ENCODE measurements around the gene ZNF304.

Gene ZNF304

DNA sequence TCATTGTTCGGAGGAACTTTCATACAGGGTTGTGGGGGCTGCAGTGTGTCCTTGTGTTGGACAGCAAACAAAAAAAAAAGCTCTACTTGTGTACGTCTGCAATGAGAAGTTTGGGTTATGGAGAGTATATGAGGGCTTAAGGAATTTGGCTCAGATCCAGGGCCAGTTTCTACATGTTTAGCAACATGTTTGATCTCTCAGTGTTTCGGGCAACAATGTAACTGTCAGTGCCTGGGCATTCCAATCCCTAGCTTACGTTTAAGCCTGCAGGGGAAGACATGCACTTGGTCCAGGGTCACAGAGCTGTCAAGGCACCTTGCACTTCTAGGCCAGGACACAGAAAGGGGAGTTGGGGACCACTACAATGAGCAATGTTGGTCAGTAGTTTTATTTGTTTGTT, 16.9 kb upstream of the ZNF304 start:
- H3K27ac ChIP-seq (ENCODE audit: poor library complexity, severe bottlenecking): peak overlapping the region; percentile 20
- H3K9me3 ChIP-seq (ENCODE audit: severe bottlenecking): no peaks in the 10 kb centered on the region
- TF ChIP-seq, protein P1, sequence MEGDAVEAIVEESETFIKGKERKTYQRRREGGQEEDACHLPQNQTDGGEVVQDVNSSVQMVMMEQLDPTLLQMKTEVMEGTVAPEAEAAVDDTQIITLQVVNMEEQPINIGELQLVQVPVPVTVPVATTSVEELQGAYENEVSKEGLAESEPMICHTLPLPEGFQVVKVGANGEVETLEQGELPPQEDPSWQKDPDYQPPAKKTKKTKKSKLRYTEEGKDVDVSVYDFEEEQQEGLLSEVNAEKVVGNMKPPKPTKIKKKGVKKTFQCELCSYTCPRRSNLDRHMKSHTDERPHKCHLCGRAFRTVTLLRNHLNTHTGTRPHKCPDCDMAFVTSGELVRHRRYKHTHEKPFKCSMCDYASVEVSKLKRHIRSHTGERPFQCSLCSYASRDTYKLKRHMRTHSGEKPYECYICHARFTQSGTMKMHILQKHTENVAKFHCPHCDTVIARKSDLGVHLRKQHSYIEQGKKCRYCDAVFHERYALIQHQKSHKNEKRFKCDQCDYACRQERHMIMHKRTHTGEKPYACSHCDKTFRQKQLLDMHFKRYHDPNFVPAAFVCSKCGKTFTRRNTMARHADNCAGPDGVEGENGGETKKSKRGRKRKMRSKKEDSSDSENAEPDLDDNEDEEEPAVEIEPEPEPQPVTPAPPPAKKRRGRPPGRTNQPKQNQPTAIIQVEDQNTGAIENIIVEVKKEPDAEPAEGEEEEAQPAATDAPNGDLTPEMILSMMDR (IDR thresholded peaks at IDR 0.05; ENCODE audit: poor library complexity, severe bottlenecking): no peak
- no peak overlapping the region for H3K4me3 ChIP-seq (ENCODE audit: severe bottlenecking)
- H3K4me1 ChIP-seq (ENCODE audit: insufficient read depth, poor library complexity, severe bottlenecking): peaks cover 11% of the 10 kb centered on the region
- H3K27me3 ChIP-seq (ENCODE audit: insufficient read depth, poor library complexity, severe bottlenecking): no peaks in the 10 kb centered on the region
- ATAC-seq (ENCODE audit: low read depth) (peak; percentile 95), DNase-seq (ENCODE audit: low spot score) (peak; percentile 73)
- peaks cover 10% of the 10 kb centered on the region for H3K36me3 ChIP-seq (ENCODE audit: low read depth)

DNA sequence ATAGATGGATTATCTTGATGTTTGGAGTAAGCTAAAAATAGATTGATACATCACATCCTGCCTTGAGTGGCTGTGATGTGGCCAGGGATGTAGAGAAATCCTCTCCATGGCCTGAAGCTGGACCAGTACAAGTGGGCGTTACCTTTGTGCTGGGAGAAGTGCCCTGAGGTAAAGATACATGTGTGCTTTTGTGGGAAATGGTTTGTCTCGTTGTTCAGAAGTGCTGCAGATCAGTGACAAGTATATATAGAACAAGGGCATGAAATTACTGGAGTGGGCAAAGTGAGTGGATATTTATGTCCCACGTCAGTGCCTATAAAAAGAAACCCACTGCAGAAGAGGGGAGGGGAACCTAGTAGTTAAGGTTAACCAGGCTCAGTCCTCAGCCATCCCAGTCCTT, 12.2 kb upstream of the ZNF304 start:
- Histone ChIP-seq H3K9me3 (ENCODE audit: severe bottlenecking) (no peaks in the 10 kb centered on the region), H3K27me3 (ENCODE audit: insufficient read depth, poor library complexity, severe bottlenecking) (no peaks in the 10 kb centered on the region), H3K36me3 (ENCODE audit: low read depth) (no peaks in the 10 kb centered on the region), H3K27ac (ENCODE audit: poor library complexity, severe bottlenecking) (no peak overlapping the region), H3K4me3 (ENCODE audit: severe bottlenecking) (no peak overlapping the region), H3K4me1 (ENCODE audit: insufficient read depth, poor library complexity, severe bottlenecking) (peaks cover 10% of the 10 kb centered on the region)
- no peak for DNase-seq (ENCODE audit: low spot score)
- no peak for ATAC-seq (ENCODE audit: low read depth)
- TF ChIP-seq, protein P1 (IDR thresholded peaks at IDR 0.05; ENCODE audit: poor library complexity, severe bottlenecking): no peak

GRCh38 chr19:57342582-57342981, 8.5 kb upstream of the ZNF304 start:
- TF ChIP-seq, protein P1 (IDR thresholded peaks at IDR 0.05; ENCODE audit: poor library complexity, severe bottlenecking): no peak
- no peaks in the 10 kb centered on the region for H3K4me1 ChIP-seq (ENCODE audit: insufficient read depth, poor library complexity, severe bottlenecking)
- DNase-seq (ENCODE audit: low spot score) (no peak), ATAC-seq (ENCODE audit: low read depth) (no peak)
- H3K27ac ChIP-seq (ENCODE audit: poor library complexity, severe bottlenecking): no peak overlapping the region
- no peaks in the 10 kb centered on the region for H3K27me3 ChIP-seq (ENCODE audit: insufficient read depth, poor library complexity, severe bottlenecking)
- no peaks in the 10 kb centered on the region for H3K36me3 ChIP-seq (ENCODE audit: low read depth)
- H3K9me3 ChIP-seq (ENCODE audit: severe bottlenecking): no peaks in the 10 kb centered on the region
- no peak overlapping the region for H3K4me3 ChIP-seq (ENCODE audit: severe bottlenecking)

DNA sequence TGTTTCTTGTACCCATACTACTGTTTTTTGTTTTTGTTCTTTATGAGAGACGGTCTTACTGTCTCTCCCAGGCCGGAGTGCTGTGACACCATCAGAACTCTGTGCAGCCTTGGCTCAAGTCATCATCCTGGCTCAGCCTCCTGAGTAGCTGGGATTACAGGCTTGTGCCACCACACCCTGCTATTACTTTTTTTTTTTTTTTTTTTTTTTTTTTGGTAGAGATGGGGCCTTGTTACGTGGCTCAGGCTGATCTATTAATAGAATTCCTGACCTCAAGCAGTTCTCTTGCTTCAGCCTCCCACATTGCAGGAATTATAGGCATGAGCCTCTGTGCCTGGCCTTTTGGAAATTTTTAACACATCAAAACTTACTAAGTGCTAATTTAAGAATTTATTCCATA, 2.9 kb upstream of the ZNF304 start:
- no peak for ATAC-seq (ENCODE audit: low read depth)
- Histone ChIP-seq H3K27ac (ENCODE audit: poor library complexity, severe bottlenecking) (no peak overlapping the region), H3K4me1 (ENCODE audit: insufficient read depth, poor library complexity, severe bottlenecking) (peaks cover 5% of the 10 kb centered on the region), H3K27me3 (ENCODE audit: insufficient read depth, poor library complexity, severe bottlenecking) (no peaks in the 10 kb centered on the region), H3K9me3 (ENCODE audit: severe bottlenecking) (no peaks in the 10 kb centered on the region), H3K4me3 (ENCODE audit: severe bottlenecking) (no peak overlapping the region), H3K36me3 (ENCODE audit: low read depth) (peaks cover 1% of the 10 kb centered on the region)
- TF ChIP-seq, protein P1 (IDR thresholded peaks at IDR 0.05; ENCODE audit: poor library complexity, severe bottlenecking): no peak
- DNase-seq (ENCODE audit: low spot score): no peak

DNA sequence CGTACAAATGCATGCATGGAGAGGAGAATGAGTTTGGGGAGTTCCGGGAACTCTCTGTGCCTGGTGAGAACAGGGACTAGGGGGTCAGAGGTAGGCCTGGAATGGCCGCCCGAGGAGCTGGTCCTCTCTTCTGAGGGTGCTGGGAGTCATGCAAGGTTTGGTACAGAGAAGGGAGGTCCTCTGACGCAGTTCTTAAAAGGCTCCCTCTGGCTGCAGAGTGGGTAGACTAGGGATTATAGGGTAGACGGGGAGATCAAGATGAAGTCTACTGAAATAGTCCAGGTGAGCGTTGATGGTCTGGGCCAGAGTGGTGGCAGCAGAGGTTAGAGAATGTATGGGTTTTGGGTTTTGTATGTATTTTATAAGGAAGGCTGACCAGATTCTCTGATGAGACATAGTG, 796 bp downstream of the ZNF304 start:
- ATAC-seq (ENCODE audit: low read depth) (0 out of 3 replicates have a peak, but pooled peaks have one; percentile 4), DNase-seq (ENCODE audit: low spot score) (no peak)
- Histone ChIP-seq H3K27ac (ENCODE audit: poor library complexity, severe bottlenecking) (no peak overlapping the region), H3K9me3 (ENCODE audit: severe bottlenecking) (no peaks in the 10 kb centered on the region), H3K27me3 (ENCODE audit: insufficient read depth, poor library complexity, severe bottlenecking) (no peaks in the 10 kb centered on the region), H3K4me1 (ENCODE audit: insufficient read depth, poor library complexity, severe bottlenecking) (peaks cover 5% of the 10 kb centered on the region), H3K36me3 (ENCODE audit: low read depth) (peaks cover 32% of the 10 kb centered on the region), H3K4me3 (ENCODE audit: severe bottlenecking) (peak overlapping the region; percentile 74)
- TF ChIP-seq, protein P1 (IDR thresholded peaks at IDR 0.05; ENCODE audit: poor library complexity, severe bottlenecking): peak; percentile 15
